Measurements from ENCODE around the gene AMIGO3. TPM values are rescaled to one million over a fixed set of nuclear protein-coding genes. Genes with fewer than 3 reads are reported as not detected.

The AMIGO3 gene
- total and polyA plus RNA-seq, 2 of the 8 experiments (the other 6 are each of a cell fraction or from before 2014, with no cell fraction given), result 1.6 to 8.8 TPM

GRCh38 chr3:49706456-49707112, 12.9 kb downstream of the AMIGO3 start:
- no peak overlapping the region for H3K4me3 ChIP-seq (ENCODE audit: extremely low read depth in 1 of 4, insufficient read depth in 2 of 4, low read depth in 3 of 4, low read length in 4 of 4)
- H3K23ac ChIP-seq (ENCODE audit: insufficient read length), result no peak overlapping the region
- WGBS, 2 experiments (ENCODE audit: extremely low coverage in 1 of 2, insufficient coverage in 1 of 2, insufficient read length in 1 of 2, insufficient replicate concordance in 2 of 2, low coverage in 1 of 2, low lambda C conversion rate in 2 of 2, missing lambda C conversion rate in 1 of 2), result 91% methylated on average over 9 of the region's 9 CpGs; no CpG with 5 or more reads in 1 of the 2 experiments
- no peaks in the 10 kb centered on the region for H3K79me2 ChIP-seq (ENCODE audit: control insufficient read depth in 1 of 2, insufficient read depth in 2 of 2, low read length in 2 of 2)
- no peaks in the 10 kb centered on the region for H3K27me3 ChIP-seq (replicated peaks in 1 of 4; ENCODE audit: control insufficient read depth in 3 of 4, extremely low read depth in 1 of 4, insufficient read depth in 3 of 4, low read length in 3 of 4)
- H3K18ac ChIP-seq (ENCODE audit: extremely low read depth, low read length), result no peak overlapping the region
- H3K23me2 ChIP-seq (ENCODE audit: low read depth, low read length), result no peaks in the 10 kb centered on the region
- no peak overlapping the region for H4K91ac ChIP-seq (replicated peaks; ENCODE audit: insufficient read length, low read length)
- no peak overlapping the region for H4K5ac ChIP-seq (ENCODE audit: insufficient read length, low read depth, low read length)
- no peak overlapping the region for H4K8ac ChIP-seq (ENCODE audit: extremely low read depth, insufficient read depth, low read length)
- H2AK5ac ChIP-seq (ENCODE audit: low read depth, low read length), result no peak overlapping the region
- H3K9ac ChIP-seq (replicated peaks in 1 of 4; ENCODE audit: extremely low read depth in 1 of 4, low read depth in 3 of 4, low read length in 3 of 4), result no peak overlapping the region
- no peak overlapping the region for H2BK15ac ChIP-seq (ENCODE audit: low read length)
- no peak for FAIRE-seq
- H3K36me3 ChIP-seq (ENCODE audit: control insufficient read depth in 2 of 4, insufficient read depth in 4 of 4, low read length in 3 of 4), result peaks cover 4 to 5% (median 5%) of the 10 kb centered on the region in 4 experiments; a peak in 5 of 8 replicates
- ChIA-PET POLR2A (ENCODE audit: partially characterized antibody) (interaction anchor here (0.6 kb wide), 1 partner anchor 12 kb away, joined by 3 read pairs; no protein-coding TSS in a partner anchor), CTCF (ENCODE audit: partially characterized antibody) (interaction anchor here (0.6 to 9.7 kb wide), 3 partner anchors 12 to 119 kb away, joined by 3 to 127 read pairs (median 3); partner anchors contain the start of gene AMIGO3)
- no peak overlapping the region for H3K14ac ChIP-seq (ENCODE audit: insufficient read length)
- peaks cover 0 to 12% of the 10 kb centered on the region in 2 experiments for H4K20me1 ChIP-seq (replicated peaks in 1 of 2; ENCODE audit: control insufficient read depth in 1 of 2, insufficient read depth in 2 of 2, low read length in 2 of 2)
- H2BK120ac ChIP-seq (replicated peaks; ENCODE audit: low read depth, low read length), result no peak overlapping the region
- H3K27ac ChIP-seq (ENCODE audit: low read depth, low read length), result no peak overlapping the region
- no peak overlapping the region for H2BK5ac ChIP-seq (ENCODE audit: low read depth, low read length)
- no peak overlapping the region for H2BK12ac ChIP-seq (ENCODE audit: low read depth, low read length)
- H3K79me1 ChIP-seq (ENCODE audit: low read depth, low read length), result no peaks in the 10 kb centered on the region
- no peak overlapping the region for H3K4me2 ChIP-seq (ENCODE audit: insufficient read depth in 1 of 2, low read depth in 2 of 2, low read length in 2 of 2)
- no peak overlapping the region for H3K4ac ChIP-seq (replicated peaks; ENCODE audit: insufficient read length, low read depth, low read length)
- no peak for DNase-seq (ENCODE audit: low read depth in 1 of 2, low spot score in 2 of 2)
- no peak overlapping the region for H2BK20ac ChIP-seq (ENCODE audit: low read length)
- no peak overlapping the region for H2AFZ ChIP-seq (ENCODE audit: low read length)
- no peak overlapping the region for H3K56ac ChIP-seq (replicated peaks; ENCODE audit: insufficient read length, low read depth, low read length)
- no peaks in the 10 kb centered on the region for H3K9me3 ChIP-seq (ENCODE audit: insufficient read depth in 2 of 2, low read depth in 1 of 2, low read length in 1 of 2)
- H3K4me1 ChIP-seq (replicated peaks in 1 of 4; ENCODE audit: control insufficient read depth in 3 of 4, insufficient read depth in 4 of 4, low read length in 3 of 4), result peaks cover 0 to 3% (median 1%) of the 10 kb centered on the region in 4 experiments; a peak in 4 of 7 replicates
- TF ChIP-seq TBP (IDR thresholded peaks at IDR 0.05; ENCODE audit: low read depth, low read length) (no peak), JUND (IDR thresholded peaks at IDR 0.05; ENCODE audit: low read length) (no peak), NANOG (IDR thresholded peaks at IDR 0.05; ENCODE audit: insufficient read depth, low read depth, low read length, poor library complexity, severe bottlenecking) (no peak), BRCA1 (IDR thresholded peaks at IDR 0.05; ENCODE audit: low read depth, low read length) (no peak), KDM4A (IDR thresholded peaks at IDR 0.05; ENCODE audit: low read depth, low read length, severe bottlenecking) (no peak), SP4 (IDR thresholded peaks at IDR 0.05; ENCODE audit: low read length) (no peak), POLR2AphosphoS5 (IDR thresholded peaks at IDR 0.05; ENCODE audit: low read depth, low read length) (no peak), BCL11A (IDR thresholded peaks at IDR 0.05; ENCODE audit: low read depth in 2 of 2, low read length in 2 of 2) (no peak), CREB1 (IDR thresholded peaks at IDR 0.05) (no peak), TAF1 (IDR thresholded peaks at IDR 0.05; ENCODE audit: low read depth, low read length) (no peak), RXRA (IDR thresholded peaks at IDR 0.05; ENCODE audit: insufficient read depth, low read depth, low read length) (no peak), ASH2L (IDR thresholded peaks at IDR 0.05; ENCODE audit: low read length) (no peak), BACH1 (IDR thresholded peaks at IDR 0.05; ENCODE audit: low read length) (no peak), CBX5 (IDR thresholded peaks at IDR 0.05; ENCODE audit: low read depth, low read length) (no peak), SIX5 (IDR thresholded peaks at IDR 0.05; ENCODE audit: low read depth, low read length) (no peak)
